Panc1 (cell line): ENCODE results near the gene MAML3. TPM values are rescaled to one million over a fixed set of nuclear protein-coding genes. Genes with fewer than 3 reads are reported as not detected.

Experiments
- ATAC-seq: fragments of 200-7000 bp; cut with Tn5 transposase; 2 replicates; pipeline ENCODE4 v1.9.1; 2020; ENCODE audit warnings: mild to moderate bottlenecking, moderate library complexity
- BruUV-seq: library from RNA; stranded (reverse); fragments of 400-500 nt; replicated peaks from 2 replicates; lab custom pipeline; 2021; lab: Mats Ljungman, UMichigan
- CTCF ChIA-PET: fragments of 300-600 bp; sonication (Branson Sonifier 250); formaldehyde crosslinking; loops from one replicate; lab custom pipeline; 2022; ENCODE audit warnings: antibody characterized with exemption; lab: Charles Lee
- POLR2A ChIA-PET: fragments of 300-600 bp; sonication (Branson Sonifier 250); formaldehyde crosslinking; loops from one replicate; lab custom pipeline; 2022; ENCODE audit warnings: antibody characterized with exemption; lab: Charles Lee
- DNase-seq: peaks from one replicate; pipeline ENCODE4 v3.0.0-alpha.2; 2010; ENCODE audit warnings: low read depth, low spot score
- H3K27ac ChIP-seq: 2 replicates; pipeline ENCODE4 v1.5.1; 2011; ENCODE audit warnings: mild to moderate bottlenecking, low read length, inconsistent platforms
- H3K27me3 ChIP-seq: fragments of 200-500 bp; sonication (Bioruptor generic); 2 replicates; pipeline ENCODE4 v1.6.0; 2014; ENCODE audit warnings: low read length, inconsistent platforms; ENCODE audit not compliant: control insufficient read depth, insufficient read depth
- H3K36me3 ChIP-seq: fragments of 200-500 bp; sonication (Bioruptor generic); 2 replicates; pipeline ENCODE4 v1.5.1; 2014; ENCODE audit warnings: inconsistent platforms, mild to moderate bottlenecking, low read length, moderate library complexity; ENCODE audit not compliant: control insufficient read depth, insufficient read depth
- H3K4me1 ChIP-seq: 2 replicates; pipeline ENCODE4 v1.5.1; 2011; ENCODE audit warnings: inconsistent platforms, mild to moderate bottlenecking, low read length, moderate library complexity; ENCODE audit not compliant: control insufficient read depth, insufficient read depth
- H3K4me3 ChIP-seq, 2 experiments: 2 replicates each; pipeline ENCODE4 v1.5.1; 2011 to 2012; ENCODE audit warnings: low read depth in 2 of 2, low read length in 2 of 2, mild to moderate bottlenecking in 2 of 2, inconsistent platforms in 1 of 2, moderate library complexity in 1 of 2
- H3K9me3 ChIP-seq: fragments of 200-500 bp; sonication (Bioruptor generic); 2 replicates; pipeline ENCODE4 v1.5.1; 2014; ENCODE audit warnings: low read depth, mild to moderate bottlenecking, inconsistent platforms, low read length, moderate library complexity; ENCODE audit not compliant: control insufficient read depth, insufficient read depth
- CTCF ChIP-seq: fragments of 450-650 bp; IDR thresholded peaks from 2 replicates; pipeline ENCODE4 v1.5.1; 2017; ENCODE audit warnings: mild to moderate bottlenecking
- POLR2AphosphoS5 ChIP-seq: IDR thresholded peaks from 2 replicates; pipeline ENCODE4 v1.6.1; 2012; ENCODE audit warnings: mild to moderate bottlenecking, low read depth, low read length, moderate library complexity
- REST ChIP-seq, 2 experiments: IDR thresholded peaks; 2 replicates each; pipeline ENCODE4 v1.6.1; 2011 to 2012; ENCODE audit warnings: low read depth in 2 of 2, control low read depth in 1 of 2, low read length in 1 of 2, mild to moderate bottlenecking in 1 of 2, moderate library complexity in 1 of 2; ENCODE audit not compliant: insufficient read depth in 1 of 2
- SIN3A ChIP-seq: IDR thresholded peaks from 2 replicates; pipeline ENCODE4 v1.6.1; 2012; ENCODE audit warnings: low read depth, mild to moderate bottlenecking, low read length, moderate library complexity, borderline replicate concordance; ENCODE audit not compliant: insufficient read depth
- TCF7L2 ChIP-seq: IDR thresholded peaks from 2 replicates; pipeline ENCODE4 v1.6.1; 2011; ENCODE audit warnings: mild to moderate bottlenecking, low read depth, low read length, inconsistent platforms
- in situ Hi-C: cut with HindIII; loops from 2 replicates; pipeline ENCODE4 v1.10.0; 2016; ENCODE audit warnings: low sequenced_read_pairs, low pct_unique_long_range_greater_than_20kb
- intact Hi-C: fragments of 100-400 bp; cut with micrococcal nuclease; formaldehyde crosslinking; loops from one replicate; pipeline ENCODE4 v1.10.0; 2022; ENCODE audit not compliant: unreplicated experiment
- total RNA-seq: library from RNA; stranded (reverse); gene quantifications from one replicate; pipeline ENCODE4 v1.2.1, GENCODE V29; 2021; ENCODE audit not compliant: unreplicated experiment

Gene MAML3
- total RNA-seq, 1 experiment from 2014 or later: 7.7 TPM

- ChIA-PET CTCF (no interaction called here), POLR2A (no interaction called here)
- Histone ChIP-seq H3K36me3 (no peaks in the 10 kb centered on the region), H3K27ac (no peak overlapping the region), H3K4me3 (no peak overlapping the region), H3K9me3 (no peaks in the 10 kb centered on the region), H3K27me3 (no peaks in the 10 kb centered on the region), H3K4me1 (no peaks in the 10 kb centered on the region)
- BruUV-seq: no TSS peak
- ATAC-seq: no peak
- intact Hi-C loops (no loop called here), in situ Hi-C loops (no loop called here)
- TF ChIP-seq SIN3A: no peak
- TF ChIP-seq REST (IDR thresholded peaks at IDR 0.05; ENCODE audit: insufficient read depth in 1 of 2, low read depth in 2 of 2, low read length in 1 of 2): no peak
- TF ChIP-seq CTCF: no peak
- no peak for TF ChIP-seq POLR2AphosphoS5
- TF ChIP-seq TCF7L2: no peak
- DNase-seq: no peak
Measured at GRCh38 chr4:140174543-140174942, 20.6 kb upstream of the MAML3 start.

GRCh38 chr4:140172960-140173359 is 19.0 kb upstream of the MAML3 start:
- Histone ChIP-seq H3K4me1 (no peaks in the 10 kb centered on the region), H3K36me3 (no peaks in the 10 kb centered on the region), H3K4me3 (no peak overlapping the region), H3K27ac (no peak overlapping the region), H3K9me3 (no peaks in the 10 kb centered on the region), H3K27me3 (no peaks in the 10 kb centered on the region)
- no TSS peak for BruUV-seq
- ChIA-PET POLR2A (interaction anchor here (0.6 kb wide), 1 partner anchor 416 kb away, joined by 7 read pairs; no protein-coding TSS in a partner anchor), CTCF (no interaction called here)
- TF ChIP-seq POLR2AphosphoS5 (no peak), REST (IDR thresholded peaks at IDR 0.05; ENCODE audit: insufficient read depth in 1 of 2, low read depth in 2 of 2, low read length in 1 of 2) (no peak), TCF7L2 (no peak), SIN3A (no peak), CTCF (no peak)
- in situ Hi-C loops (no loop called here), intact Hi-C loops (no loop called here)
- no peak for ATAC-seq
- no peak for DNase-seq
